CD14-positive monocyte (primary cell): ENCODE measurements around the gene SLC25A15. TPM values are rescaled to one million over a fixed set of nuclear protein-coding genes. Genes with fewer than 3 reads are reported as not detected.

Experiments
- DNase-seq, 3 donors: peaks; one replicate each; pipeline ENCODE4 v3.0.0-alpha.2; 2011 to 2022
- H2AFZ ChIP-seq: 2 replicates; pipeline ENCODE4 v1.6.0; 2012; ENCODE audit warnings: mild to moderate bottlenecking, low read depth, low read length, inconsistent platforms; ENCODE audit not compliant: insufficient read depth, poor library complexity, severe bottlenecking
- H3K27ac ChIP-seq, 2 donors: 1 replicate in 1 of 2; 2 replicates in 1 of 2; pipeline ENCODE4 v1.5.1; 2012 to 2013; ENCODE audit warnings: low read length in 2 of 2, control low read depth in 1 of 2, inconsistent platforms in 1 of 2, low read depth in 1 of 2, mild to moderate bottlenecking in 1 of 2
- H3K27me3 ChIP-seq, 2 donors: one replicate each; pipeline versions ENCODE4 v1.6.0 to v1.6.1; 2011 to 2013; ENCODE audit warnings: low read length in 2 of 2; ENCODE audit not compliant: control insufficient read depth in 2 of 2, insufficient read depth in 2 of 2
- H3K36me3 ChIP-seq, 2 donors: replicated peaks in 1 of 2; 1 replicate in 1 of 2; 2 replicates in 1 of 2; pipeline versions ENCODE4 v1.5.1 to v1.6.1; 2012 to 2013; ENCODE audit warnings: low read length in 2 of 2, control low read depth in 1 of 2, inconsistent platforms in 1 of 2, mild to moderate bottlenecking in 1 of 2; ENCODE audit not compliant: insufficient read depth in 2 of 2, control insufficient read depth in 1 of 2
- H3K4me1 ChIP-seq, 2 donors: 1 replicate in 1 of 2; 2 replicates in 1 of 2; pipeline versions ENCODE4 v1.5.1 to v1.6.1; 2012 to 2013; ENCODE audit warnings: low read length in 2 of 2, control low read depth in 1 of 2, inconsistent platforms in 1 of 2, mild to moderate bottlenecking in 1 of 2, moderate library complexity in 1 of 2; ENCODE audit not compliant: insufficient read depth in 2 of 2, control insufficient read depth in 1 of 2
- H3K4me2 ChIP-seq: replicated peaks from 2 replicates; pipeline ENCODE3; 2012; ENCODE audit warnings: low read length, moderate library complexity, mild to moderate bottlenecking; ENCODE audit not compliant: poor library complexity, severe bottlenecking; ENCODE audit errors: extremely low read depth
- H3K4me3 ChIP-seq, 3 experiments: fragments of 200-600 bp in 1 of 3; sonication (generic) in 1 of 3; replicated peaks in 1 of 3; 1 replicate in 2 of 3; 2 replicates in 1 of 3; pipeline ENCODE4 v1.5.1; 2011 to 2013; ENCODE audit warnings: low read length in 3 of 3, mild to moderate bottlenecking in 3 of 3, control low read depth in 2 of 3, low read depth in 2 of 3, inconsistent platforms in 1 of 3, moderate library complexity in 1 of 3
- H3K79me2 ChIP-seq: 2 replicates; pipeline ENCODE4 v1.6.0; 2012; ENCODE audit warnings: mild to moderate bottlenecking, control low read depth, inconsistent platforms, low read length, moderate library complexity; ENCODE audit not compliant: insufficient read depth
- H3K9ac ChIP-seq: 2 replicates; pipeline ENCODE4 v1.6.0; 2017; ENCODE audit warnings: low read length, mild to moderate bottlenecking; ENCODE audit not compliant: insufficient read depth, poor library complexity, severe bottlenecking
- H3K9me3 ChIP-seq, 2 donors: replicated peaks in 1 of 2; 1 replicate in 1 of 2; 2 replicates in 1 of 2; pipeline versions ENCODE4 v1.5.1 to v1.6.1; 2012 to 2013; ENCODE audit warnings: low read length in 2 of 2, control low read depth in 1 of 2; ENCODE audit not compliant: control insufficient read depth in 1 of 2, insufficient read depth in 1 of 2
- H4K20me1 ChIP-seq: 2 replicates; pipeline ENCODE4 v1.6.0; 2012; ENCODE audit warnings: mild to moderate bottlenecking, low read length, control low read depth, moderate library complexity; ENCODE audit not compliant: insufficient read depth
- H3K27ac Mint-ChIP-seq, 7 donors: one replicate each; pipeline ENCODE4 v1.8.0; 2020; ENCODE audit warnings: mild to moderate bottlenecking in 7 of 7, mixed read lengths in 7 of 7, moderate library complexity in 6 of 7, inconsistent platforms in 2 of 7
- H3K27me3 Mint-ChIP-seq, 3 donors: one replicate each; pipeline ENCODE4 v1.8.0; 2021 to 2022; ENCODE audit warnings: low read depth in 3 of 3, mild to moderate bottlenecking in 3 of 3, mixed read lengths in 3 of 3, moderate library complexity in 3 of 3, inconsistent platforms in 1 of 3
- H3K36me3 Mint-ChIP-seq, 2 donors: one replicate each; pipeline ENCODE4 v1.8.0; 2020; ENCODE audit warnings: mixed read lengths in 2 of 2, inconsistent platforms in 1 of 2, mild to moderate bottlenecking in 1 of 2
- H3K4me1 Mint-ChIP-seq: one replicate; pipeline ENCODE4 v1.8.0; 2020; ENCODE audit warnings: mild to moderate bottlenecking, mixed read lengths
- H3K4me3 Mint-ChIP-seq, 2 donors: one replicate each; pipeline ENCODE4 v1.8.0; 2020; ENCODE audit warnings: mild to moderate bottlenecking in 2 of 2, mixed read lengths in 2 of 2, moderate library complexity in 1 of 2
- H3K9me3 Mint-ChIP-seq, 7 donors: one replicate each; pipeline ENCODE4 v1.8.0; 2020 to 2022; ENCODE audit warnings: mixed read lengths in 7 of 7, mild to moderate bottlenecking in 6 of 7, moderate library complexity in 6 of 7, inconsistent platforms in 2 of 7
- WGBS: methylation state at CpG from one replicate; pipeline ENCODE4 v1.1.5; 2013; ENCODE audit warnings: missing lambda C conversion rate; ENCODE audit not compliant: insufficient coverage; 5-methylcytosine and 5-hydroxymethylcytosine counted together
- intact Hi-C, 2 donors: fragments of 100-400 bp; cut with micrococcal nuclease; formaldehyde crosslinking; loops; one replicate each; pipeline versions ENCODE4 v1.15.0 to v1.15.1; 2023
- polyA plus RNA-seq, 3 donors: library from polyadenylated mRNA; depleted of rRNA in 1 of 3; unstranded in 2 of 3; stranded (reverse) in 1 of 3; fragments of 300-500 nt in 2 of 3; fragments of >200 nt in 1 of 3; fragmentation: Illumina TruSeq in 2 of 3; gene quantifications; 1 replicate in 2 of 3; 2 replicates in 1 of 3; pipeline ENCODE4 v1.2.3, GENCODE V29; 2012 to 2021
- TF ChIP-seq, protein P1 (sequence below): fragments of 200-600 bp; IDR thresholded peaks from one replicate; pipeline ENCODE4 v1.8.0; 2022; ENCODE audit warnings: antibody characterized with exemption, mild to moderate bottlenecking

Gene SLC25A15
- polyA plus RNA-seq, 3 donors: 0.79 to 5.0 (median 1.0) TPM

DNA sequence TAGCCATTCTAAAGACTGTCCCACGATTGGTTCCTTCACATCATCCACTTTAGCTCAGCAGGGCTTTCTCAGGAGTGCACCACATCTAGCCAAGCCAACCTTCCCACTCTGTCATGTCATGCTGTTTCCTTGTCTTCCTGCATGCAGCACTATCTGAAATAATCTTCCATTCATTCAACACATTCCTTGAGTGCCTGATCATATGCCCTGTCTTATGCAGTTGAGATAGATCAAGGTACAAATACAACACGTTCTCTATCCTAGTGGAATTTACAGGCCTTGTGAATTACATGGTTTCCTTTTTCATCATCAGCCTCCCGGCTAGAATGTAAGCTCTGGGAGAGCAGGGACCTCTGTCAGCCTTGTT lies 11.6 kb upstream of the SLC25A15 start:
- intact Hi-C loops: loop anchor here (10.0 kb wide), 4 partner anchors 113 to 1093 kb away; partner anchors contain the start of gene FOXO1 (in 1 of the 2)
- H3K27ac Mint-ChIP-seq: peak overlapping the region in 6 of 7 donors; percentile 8 to 98 (median 96)
- peak overlapping the region; percentile 60 for H3K4me2 ChIP-seq

DNA sequence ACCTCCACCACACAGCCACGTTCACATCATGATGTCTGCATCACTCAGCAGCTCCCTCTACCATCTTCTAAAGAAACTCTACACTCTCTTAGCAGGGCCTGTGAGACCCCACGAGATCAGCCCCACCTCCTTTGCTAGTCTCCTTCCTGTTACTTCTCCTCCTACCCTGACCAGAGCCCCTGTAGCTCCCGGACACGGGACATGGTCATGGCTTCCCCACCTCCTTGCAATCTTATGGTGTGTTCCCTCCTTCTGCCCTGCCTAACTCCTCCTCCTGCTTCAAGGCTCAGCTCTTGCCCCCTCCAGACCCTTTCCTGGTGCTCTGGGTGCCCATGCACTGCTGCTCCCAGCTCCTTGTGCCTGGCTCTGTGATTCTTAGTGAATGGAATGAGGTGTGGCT lies 10.4 kb upstream of the SLC25A15 start:
- H3K27ac Mint-ChIP-seq: peak overlapping the region in 2 of 7 donors; percentile 30 to 52
- intact Hi-C loops: loop anchor here (10.0 kb wide), 4 partner anchors 114 to 1094 kb away; partner anchors contain the start of gene FOXO1 (in 1 of the 2)

More for the DNA sequence above, 11.6 kb upstream of the SLC25A15 start:
- H3K4me3 Mint-ChIP-seq: peak overlapping the region in 1 of 2 donors; percentile 93
- H3K36me3 ChIP-seq: no peaks in the 10 kb centered on the region
- H3K27ac ChIP-seq: peak overlapping the region; percentile 10 to 75
- H3K4me1 Mint-ChIP-seq: peaks cover 41% of the 10 kb centered on the region
- peak overlapping the region; percentile 22 for H2AFZ ChIP-seq
- no peak overlapping the region for H3K4me3 ChIP-seq
- no peak overlapping the region for H3K9ac ChIP-seq
- H3K4me1 ChIP-seq: peaks cover 42 to 44% of the 10 kb centered on the region in 2 donors
- H3K9me3 ChIP-seq: no peaks in the 10 kb centered on the region
- WGBS: 65% methylated on average over 2 of the region's 3 CpGs
- no peaks in the 10 kb centered on the region for H3K9me3 Mint-ChIP-seq
- H3K79me2 ChIP-seq: no peaks in the 10 kb centered on the region
- no peaks in the 10 kb centered on the region for H4K20me1 ChIP-seq
- no peaks in the 10 kb centered on the region for H3K36me3 Mint-ChIP-seq
- H3K27me3 Mint-ChIP-seq: peaks cover 0 to 1% (median 0%) of the 10 kb centered on the region in 3 donors
- TF ChIP-seq, protein P1, sequence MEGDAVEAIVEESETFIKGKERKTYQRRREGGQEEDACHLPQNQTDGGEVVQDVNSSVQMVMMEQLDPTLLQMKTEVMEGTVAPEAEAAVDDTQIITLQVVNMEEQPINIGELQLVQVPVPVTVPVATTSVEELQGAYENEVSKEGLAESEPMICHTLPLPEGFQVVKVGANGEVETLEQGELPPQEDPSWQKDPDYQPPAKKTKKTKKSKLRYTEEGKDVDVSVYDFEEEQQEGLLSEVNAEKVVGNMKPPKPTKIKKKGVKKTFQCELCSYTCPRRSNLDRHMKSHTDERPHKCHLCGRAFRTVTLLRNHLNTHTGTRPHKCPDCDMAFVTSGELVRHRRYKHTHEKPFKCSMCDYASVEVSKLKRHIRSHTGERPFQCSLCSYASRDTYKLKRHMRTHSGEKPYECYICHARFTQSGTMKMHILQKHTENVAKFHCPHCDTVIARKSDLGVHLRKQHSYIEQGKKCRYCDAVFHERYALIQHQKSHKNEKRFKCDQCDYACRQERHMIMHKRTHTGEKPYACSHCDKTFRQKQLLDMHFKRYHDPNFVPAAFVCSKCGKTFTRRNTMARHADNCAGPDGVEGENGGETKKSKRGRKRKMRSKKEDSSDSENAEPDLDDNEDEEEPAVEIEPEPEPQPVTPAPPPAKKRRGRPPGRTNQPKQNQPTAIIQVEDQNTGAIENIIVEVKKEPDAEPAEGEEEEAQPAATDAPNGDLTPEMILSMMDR: no peak
- H3K27me3 ChIP-seq: no peaks in the 10 kb centered on the region
- no peak for DNase-seq

More for the DNA sequence above, 10.4 kb upstream of the SLC25A15 start:
- Histone ChIP-seq H3K4me3 (no peak overlapping the region), H3K4me1 (peaks cover 53 to 54% of the 10 kb centered on the region in 2 donors), H3K36me3 (no peaks in the 10 kb centered on the region), H3K27ac (no peak overlapping the region), H4K20me1 (no peaks in the 10 kb centered on the region), H3K27me3 (no peaks in the 10 kb centered on the region), H3K4me2 (no peak overlapping the region), H3K79me2 (no peaks in the 10 kb centered on the region), H2AFZ (no peak overlapping the region), H3K9me3 (no peaks in the 10 kb centered on the region), H3K9ac (no peak overlapping the region)
- DNase-seq: no peak
- WGBS: 64% methylated on average over 4 of the region's 4 CpGs
- TF ChIP-seq, protein P1: no peak
- Mint-ChIP-seq H3K27me3 (peaks cover 0 to 1% (median 0%) of the 10 kb centered on the region in 3 donors), H3K9me3 (no peaks in the 10 kb centered on the region), H3K36me3 (no peaks in the 10 kb centered on the region), H3K4me1 (peaks cover 47% of the 10 kb centered on the region), H3K4me3 (no peak overlapping the region)
